SK-N-SH treated with all-trans-retinoic acid at 6 μM for 48 hours (cell line): ENCODE data around the gene CLIC5.

Source experiments
- ATAC-seq: fragments of 200-7000 bp; cut with Tn5 transposase; 3 replicates; pipeline ENCODE4 v1.9.1; 2020; ENCODE audit warnings: mild to moderate bottlenecking, moderate library complexity
- ARNTL ChIP-seq: fragments of 450-650 bp; formaldehyde crosslinking; IDR thresholded peaks from 2 replicates; pipeline ENCODE4 v1.5.0; 2020; ENCODE audit warnings: low read depth, mild to moderate bottlenecking, moderate library complexity, borderline replicate concordance
- CSDC2 ChIP-seq: fragments of 250-450 bp; sonication (Bioruptor Pico); IDR thresholded peaks from 2 replicates; pipeline ENCODE4 v1.5.0; 2020; ENCODE audit warnings: mild to moderate bottlenecking, moderate library complexity
- ESRRG ChIP-seq: fragments of 250-450 bp; sonication (Bioruptor Pico); IDR thresholded peaks from 2 replicates; pipeline ENCODE4 v1.6.1; 2021; ENCODE audit warnings: mild to moderate bottlenecking
- GLIS3 ChIP-seq: fragments of 250-450 bp; sonication (Bioruptor Pico); IDR thresholded peaks from 2 replicates; pipeline ENCODE4 v1.5.0; 2020; ENCODE audit warnings: mild to moderate bottlenecking, moderate library complexity
- ISL1 ChIP-seq: fragments of 250-450 bp; sonication (Bioruptor Pico); IDR thresholded peaks from 2 replicates; pipeline ENCODE4 v2.1.2; 2022; ENCODE audit warnings: mild to moderate bottlenecking, moderate library complexity
- OSR1 ChIP-seq: fragments of 250-450 bp; sonication (Bioruptor Pico); IDR thresholded peaks from 2 replicates; pipeline ENCODE4 v1.8.0; 2022; ENCODE audit warnings: moderate library complexity, mild to moderate bottlenecking, inconsistent platforms
- PATZ1 ChIP-seq: fragments of 250-450 bp; sonication (Bioruptor Pico); IDR thresholded peaks from 2 replicates; pipeline ENCODE4 v1.8.0; 2020; ENCODE audit warnings: mild to moderate bottlenecking, moderate library complexity, borderline replicate concordance
- POU6F1 ChIP-seq: fragments of 250-450 bp; sonication (Bioruptor Pico); IDR thresholded peaks from 2 replicates; pipeline ENCODE4 v1.8.0; 2021; ENCODE audit warnings: low read depth, mild to moderate bottlenecking, moderate library complexity, borderline replicate concordance
- PPARA ChIP-seq: fragments of 250-450 bp; sonication (Bioruptor Pico); IDR thresholded peaks from 2 replicates; pipeline ENCODE4 v1.5.0; 2020; ENCODE audit warnings: mild to moderate bottlenecking, borderline replicate concordance
- RARB ChIP-seq: fragments of 250-450 bp; sonication (Bioruptor Pico); IDR thresholded peaks from 2 replicates; pipeline ENCODE4 v1.8.0; 2021; ENCODE audit warnings: mild to moderate bottlenecking, moderate library complexity
- SNAI2 ChIP-seq: fragments of 250-450 bp; sonication (Bioruptor Pico); IDR thresholded peaks from 2 replicates; pipeline ENCODE4 v1.5.0; 2020; ENCODE audit warnings: mild to moderate bottlenecking, moderate library complexity
- TOX ChIP-seq: fragments of 250-450 bp; sonication (Bioruptor Pico); IDR thresholded peaks from 2 replicates; pipeline ENCODE4 v1.8.0; 2021; ENCODE audit warnings: mild to moderate bottlenecking, moderate library complexity, borderline replicate concordance
- ZC3H10 ChIP-seq: fragments of 250-450 bp; sonication (Bioruptor Pico); IDR thresholded peaks from 2 replicates; pipeline ENCODE4 v1.5.1; 2021; ENCODE audit warnings: mild to moderate bottlenecking, moderate library complexity
- ZFP3 ChIP-seq: fragments of 250-450 bp; sonication (Bioruptor Pico); IDR thresholded peaks from 2 replicates; pipeline ENCODE4 v1.5.0; 2020; ENCODE audit warnings: mild to moderate bottlenecking, moderate library complexity
- ZFP30 ChIP-seq: fragments of 450-650 bp; formaldehyde crosslinking; IDR thresholded peaks from 2 replicates; pipeline ENCODE4 v1.5.0; 2022; ENCODE audit warnings: mild to moderate bottlenecking, moderate library complexity
- ZNF565 ChIP-seq: fragments of 450-650 bp; formaldehyde crosslinking; conservative IDR thresholded peaks from 2 replicates; pipeline ENCODE4 v1.5.0; 2020; ENCODE audit warnings: low read depth, mild to moderate bottlenecking, moderate library complexity
- ZNF70 ChIP-seq: fragments of 450-650 bp; formaldehyde crosslinking; IDR thresholded peaks from 2 replicates; pipeline ENCODE4 v1.5.0; 2020; ENCODE audit warnings: mild to moderate bottlenecking, moderate library complexity
- ZNF8 ChIP-seq: fragments of 450-650 bp; formaldehyde crosslinking; IDR thresholded peaks from 2 replicates; pipeline ENCODE4 v1.5.0; 2020; ENCODE audit warnings: mild to moderate bottlenecking, moderate library complexity
- TF ChIP-seq, protein P1 (sequence below): fragments of 250-450 bp; sonication (Bioruptor Pico); IDR thresholded peaks from 2 replicates; pipeline ENCODE4 v1.5.0; 2020; ENCODE audit warnings: mild to moderate bottlenecking, moderate library complexity
- TF ChIP-seq, protein P2 (sequence below): fragments of 250-450 bp; sonication (Bioruptor Pico); IDR thresholded peaks from 2 replicates; pipeline ENCODE4 v1.5.1; 2021; ENCODE audit warnings: mild to moderate bottlenecking, moderate library complexity
- TF ChIP-seq, protein P3 (sequence below): fragments of 250-450 bp; sonication (Bioruptor Pico); IDR thresholded peaks from 2 replicates; pipeline ENCODE4 v1.5.1; 2020; ENCODE audit warnings: low read depth, mild to moderate bottlenecking, moderate library complexity

Gene CLIC5

DNA sequence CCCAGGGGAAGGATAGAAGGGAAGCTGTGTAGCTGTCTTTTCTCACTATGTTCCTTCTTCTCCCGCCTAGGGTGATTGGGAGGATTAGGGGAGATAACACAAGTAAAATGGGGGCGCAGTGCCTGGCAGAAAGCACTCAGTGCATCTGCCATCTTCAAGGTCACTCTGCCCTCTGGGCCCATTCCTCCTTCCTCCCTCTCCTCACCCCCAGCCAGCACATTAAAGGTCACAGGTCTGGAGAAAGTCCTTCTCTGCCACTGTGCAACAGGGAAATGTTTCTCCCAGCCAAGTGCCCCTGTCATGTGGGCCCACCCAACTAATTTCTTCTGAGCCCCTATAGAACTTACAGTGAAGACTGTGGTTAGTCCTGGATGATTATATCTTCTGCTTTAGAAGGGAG lies 45.8 kb downstream of the CLIC5 start:
- TF ChIP-seq POU6F1 (CRISPR knock-in tag) (no peak), PATZ1 (CRISPR knock-in tag) (no peak), ARNTL (no peak), GLIS3 (no peak), TOX (no peak), ZNF70 (CRISPR knock-in tag) (no peak), ZFP30 (CRISPR knock-in tag) (no peak)
- TF ChIP-seq, protein P1, sequence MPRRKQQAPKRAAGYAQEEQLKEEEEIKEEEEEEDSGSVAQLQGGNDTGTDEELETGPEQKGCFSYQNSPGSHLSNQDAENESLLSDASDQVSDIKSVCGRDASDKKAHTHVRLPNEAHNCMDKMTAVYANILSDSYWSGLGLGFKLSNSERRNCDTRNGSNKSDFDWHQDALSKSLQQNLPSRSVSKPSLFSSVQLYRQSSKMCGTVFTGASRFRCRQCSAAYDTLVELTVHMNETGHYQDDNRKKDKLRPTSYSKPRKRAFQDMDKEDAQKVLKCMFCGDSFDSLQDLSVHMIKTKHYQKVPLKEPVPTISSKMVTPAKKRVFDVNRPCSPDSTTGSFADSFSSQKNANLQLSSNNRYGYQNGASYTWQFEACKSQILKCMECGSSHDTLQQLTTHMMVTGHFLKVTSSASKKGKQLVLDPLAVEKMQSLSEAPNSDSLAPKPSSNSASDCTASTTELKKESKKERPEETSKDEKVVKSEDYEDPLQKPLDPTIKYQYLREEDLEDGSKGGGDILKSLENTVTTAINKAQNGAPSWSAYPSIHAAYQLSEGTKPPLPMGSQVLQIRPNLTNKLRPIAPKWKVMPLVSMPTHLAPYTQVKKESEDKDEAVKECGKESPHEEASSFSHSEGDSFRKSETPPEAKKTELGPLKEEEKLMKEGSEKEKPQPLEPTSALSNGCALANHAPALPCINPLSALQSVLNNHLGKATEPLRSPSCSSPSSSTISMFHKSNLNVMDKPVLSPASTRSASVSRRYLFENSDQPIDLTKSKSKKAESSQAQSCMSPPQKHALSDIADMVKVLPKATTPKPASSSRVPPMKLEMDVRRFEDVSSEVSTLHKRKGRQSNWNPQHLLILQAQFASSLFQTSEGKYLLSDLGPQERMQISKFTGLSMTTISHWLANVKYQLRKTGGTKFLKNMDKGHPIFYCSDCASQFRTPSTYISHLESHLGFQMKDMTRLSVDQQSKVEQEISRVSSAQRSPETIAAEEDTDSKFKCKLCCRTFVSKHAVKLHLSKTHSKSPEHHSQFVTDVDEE (CRISPR knock-in tag), result no peak
- TF ChIP-seq, protein P2, sequence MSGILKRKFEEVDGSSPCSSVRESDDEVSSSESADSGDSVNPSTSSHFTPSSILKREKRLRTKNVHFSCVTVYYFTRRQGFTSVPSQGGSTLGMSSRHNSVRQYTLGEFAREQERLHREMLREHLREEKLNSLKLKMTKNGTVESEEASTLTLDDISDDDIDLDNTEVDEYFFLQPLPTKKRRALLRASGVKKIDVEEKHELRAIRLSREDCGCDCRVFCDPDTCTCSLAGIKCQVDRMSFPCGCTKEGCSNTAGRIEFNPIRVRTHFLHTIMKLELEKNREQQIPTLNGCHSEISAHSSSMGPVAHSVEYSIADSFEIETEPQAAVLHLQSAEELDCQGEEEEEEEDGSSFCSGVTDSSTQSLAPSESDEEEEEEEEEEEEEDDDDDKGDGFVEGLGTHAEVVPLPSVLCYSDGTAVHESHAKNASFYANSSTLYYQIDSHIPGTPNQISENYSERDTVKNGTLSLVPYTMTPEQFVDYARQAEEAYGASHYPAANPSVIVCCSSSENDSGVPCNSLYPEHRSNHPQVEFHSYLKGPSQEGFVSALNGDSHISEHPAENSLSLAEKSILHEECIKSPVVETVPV (CRISPR knock-in tag), result no peak
- TF ChIP-seq, protein P3, sequence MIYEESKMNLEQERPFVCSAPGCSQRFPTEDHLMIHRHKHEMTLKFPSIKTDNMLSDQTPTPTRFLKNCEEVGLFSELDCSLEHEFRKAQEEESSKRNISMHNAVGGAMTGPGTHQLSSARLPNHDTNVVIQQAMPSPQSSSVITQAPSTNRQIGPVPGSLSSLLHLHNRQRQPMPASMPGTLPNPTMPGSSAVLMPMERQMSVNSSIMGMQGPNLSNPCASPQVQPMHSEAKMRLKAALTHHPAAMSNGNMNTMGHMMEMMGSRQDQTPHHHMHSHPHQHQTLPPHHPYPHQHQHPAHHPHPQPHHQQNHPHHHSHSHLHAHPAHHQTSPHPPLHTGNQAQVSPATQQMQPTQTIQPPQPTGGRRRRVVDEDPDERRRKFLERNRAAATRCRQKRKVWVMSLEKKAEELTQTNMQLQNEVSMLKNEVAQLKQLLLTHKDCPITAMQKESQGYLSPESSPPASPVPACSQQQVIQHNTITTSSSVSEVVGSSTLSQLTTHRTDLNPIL (CRISPR knock-in tag), result no peak
- no peak for ATAC-seq

- no peak for ATAC-seq
- TF ChIP-seq, protein P1 (CRISPR knock-in tag), result no peak
- TF ChIP-seq CSDC2 (no peak), OSR1 (CRISPR knock-in tag) (no peak), PATZ1 (CRISPR knock-in tag) (no peak), SNAI2 (CRISPR knock-in tag) (no peak), PPARA (CRISPR knock-in tag) (no peak), ISL1 (no peak), ZFP3 (CRISPR knock-in tag) (no peak), RARB (no peak), ZNF70 (CRISPR knock-in tag) (no peak), TOX (no peak), ZNF565 (no peak), ZNF8 (CRISPR knock-in tag) (no peak), ESRRG (CRISPR knock-in tag) (no peak), ZC3H10 (CRISPR knock-in tag) (no peak)
These were observed 46.6 kb downstream of the CLIC5 start for GRCh38 chr6:45969026-45969425.
